ENCODE results near the gene ENG.
A peak's percentile ranks its signal among the peaks of the same experiment; 100 is the strongest.
"Not testable (repeated sequence)": the region's sequence is repeated elsewhere in the genome, so short reads cannot be mapped to it uniquely, and the experiment has no call there.

The ENG gene

DNA sequence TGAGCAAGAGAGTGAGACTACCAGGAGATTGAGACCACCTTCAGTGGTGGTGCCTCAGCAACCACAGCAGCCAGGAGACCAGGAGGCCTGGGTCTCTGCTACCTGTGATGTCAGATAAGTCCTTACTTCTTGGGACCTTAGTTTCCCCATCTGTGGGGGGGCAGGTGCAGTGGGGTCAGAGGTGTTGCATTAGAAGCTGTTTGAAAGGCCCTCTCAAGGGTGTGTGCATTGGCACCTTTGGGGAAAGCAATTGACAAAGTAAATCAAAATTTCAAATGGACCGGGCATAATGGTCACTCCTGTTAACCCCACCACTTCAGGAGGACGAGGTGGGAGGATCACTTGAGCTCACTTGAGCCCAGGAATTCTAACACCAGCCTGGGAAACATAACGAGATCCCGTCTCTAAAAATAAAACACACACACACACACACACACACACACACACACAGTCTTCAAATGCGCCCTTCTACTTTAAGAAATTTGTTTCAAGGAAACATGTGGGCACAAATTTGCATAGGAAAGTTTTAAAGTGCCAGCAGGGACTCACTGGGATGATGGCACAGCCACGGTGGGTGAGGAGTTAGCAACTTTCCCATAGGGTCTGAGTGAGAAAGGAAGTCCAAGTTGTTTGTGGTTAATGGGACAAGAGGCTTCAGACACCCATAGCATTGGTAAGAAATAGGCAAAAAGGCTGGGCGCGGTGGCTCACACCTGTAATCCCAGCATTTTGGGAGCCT, 24.4 kb upstream of the ENG start:
- DNase-seq (ENCODE audit: low read depth, low spot score), result no peak

- peak; percentile 43 for DNase-seq (ENCODE audit: low read depth, low spot score)
Measured at GRCh38 chr9:127878001-127878651, 23.7 kb upstream of the ENG start.

DNA sequence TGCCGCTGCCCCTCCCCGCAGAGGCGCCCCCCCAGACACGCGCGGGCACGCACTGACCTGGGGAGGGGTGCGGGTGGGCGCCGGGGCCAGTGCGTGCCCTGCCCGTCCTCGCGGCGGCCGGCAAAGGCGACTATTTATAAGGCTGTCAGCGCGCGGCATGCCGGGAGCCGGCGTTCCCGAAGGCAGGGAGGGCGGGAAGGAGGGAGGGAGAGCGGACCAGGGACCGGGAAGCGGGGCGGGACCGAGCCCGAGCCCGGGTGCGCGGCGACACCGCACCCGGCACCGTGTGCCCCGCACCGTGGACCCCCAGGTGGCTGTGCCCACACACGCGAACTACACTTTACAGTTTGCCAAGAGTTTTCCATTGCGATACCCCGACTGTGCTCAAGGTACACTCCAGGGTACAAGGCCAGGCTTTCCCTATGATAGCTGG, 23.1 kb upstream of the ENG start, which contains the start of gene AK1:
Gene AK1 (minus strand): TSS at position 110 of the 433 bp plus-strand sequence. CDS start 3,058 bp downstream, outside the sequence.
- peak; percentile 80 for DNase-seq (ENCODE audit: low read depth, low spot score)

GRCh38 chr9:127876764-127877562, 22.5 kb upstream of the ENG start:
- DNase-seq (ENCODE audit: low read depth, low spot score), result peak; percentile 43

DNA sequence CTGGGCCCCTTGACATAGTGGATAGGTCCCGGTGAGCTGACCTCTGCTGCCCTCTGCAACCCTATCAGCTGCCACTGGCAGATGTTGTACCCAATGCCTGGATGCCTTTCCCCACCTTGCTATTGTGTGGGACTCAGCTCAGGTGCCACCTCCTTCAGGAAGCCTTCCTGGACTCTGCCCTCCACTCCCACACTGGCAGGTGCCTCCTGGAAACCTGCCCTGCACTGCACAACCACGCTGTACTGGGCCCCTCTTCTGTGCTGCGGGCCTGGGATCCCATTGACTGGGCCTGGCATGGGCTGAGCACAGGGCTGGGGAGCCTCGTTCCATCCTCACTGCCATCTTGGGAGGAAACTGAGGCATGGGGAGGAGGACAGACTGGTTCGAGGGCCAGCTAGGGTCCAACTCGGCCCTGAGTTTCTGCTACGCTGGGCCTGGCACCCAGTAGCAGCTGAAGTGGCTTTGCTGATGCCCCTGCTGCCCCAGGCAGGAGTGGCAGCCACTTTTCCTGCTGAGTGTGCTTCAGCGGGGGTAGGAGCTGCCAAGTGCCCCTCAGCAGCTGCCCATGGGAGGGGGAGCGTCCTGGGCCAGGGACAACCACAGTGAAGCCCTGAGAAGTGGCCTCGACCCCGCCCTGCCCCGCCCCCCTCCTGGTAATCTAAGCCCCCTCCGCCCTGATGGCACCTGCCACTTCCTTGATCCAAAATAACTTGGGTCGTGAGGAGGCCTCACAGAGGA, 21.7 kb upstream of the ENG start:
- DNase-seq (ENCODE audit: low read depth, low spot score), result no peak

DNA sequence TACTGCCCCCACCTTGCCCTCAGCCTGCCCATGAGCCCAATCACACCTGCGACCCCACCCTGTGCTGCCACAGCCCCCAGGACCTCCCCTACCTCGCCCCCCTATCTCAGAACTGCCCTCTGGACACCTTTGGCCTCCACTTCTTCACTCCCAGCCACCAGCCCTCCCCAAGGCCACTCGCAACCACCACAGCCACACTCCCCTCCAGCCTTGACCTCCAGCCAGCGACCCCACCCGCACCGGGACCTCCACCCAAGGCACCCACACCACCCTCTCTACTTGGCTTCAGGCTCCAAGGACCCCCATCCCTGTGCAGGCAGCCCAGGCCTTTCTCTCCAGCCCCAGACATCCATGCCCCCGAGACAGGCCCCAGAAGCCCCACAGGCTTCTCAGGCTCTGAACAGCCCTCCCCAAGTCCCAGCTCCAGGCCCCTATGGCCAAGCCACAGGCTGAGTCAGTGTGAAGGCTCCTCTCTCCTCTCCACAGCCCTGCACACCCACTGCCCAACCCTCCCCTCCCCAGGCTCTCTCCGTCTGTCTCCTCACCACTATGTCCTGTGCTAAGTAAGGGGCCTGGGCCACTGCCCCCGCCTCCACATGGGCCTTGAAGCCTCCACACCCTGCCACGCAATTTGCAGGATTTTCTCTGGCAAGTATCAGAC, 21.0 kb upstream of the ENG start:
- DNase-seq (ENCODE audit: low read depth, low spot score), result peak; percentile 84

DNA sequence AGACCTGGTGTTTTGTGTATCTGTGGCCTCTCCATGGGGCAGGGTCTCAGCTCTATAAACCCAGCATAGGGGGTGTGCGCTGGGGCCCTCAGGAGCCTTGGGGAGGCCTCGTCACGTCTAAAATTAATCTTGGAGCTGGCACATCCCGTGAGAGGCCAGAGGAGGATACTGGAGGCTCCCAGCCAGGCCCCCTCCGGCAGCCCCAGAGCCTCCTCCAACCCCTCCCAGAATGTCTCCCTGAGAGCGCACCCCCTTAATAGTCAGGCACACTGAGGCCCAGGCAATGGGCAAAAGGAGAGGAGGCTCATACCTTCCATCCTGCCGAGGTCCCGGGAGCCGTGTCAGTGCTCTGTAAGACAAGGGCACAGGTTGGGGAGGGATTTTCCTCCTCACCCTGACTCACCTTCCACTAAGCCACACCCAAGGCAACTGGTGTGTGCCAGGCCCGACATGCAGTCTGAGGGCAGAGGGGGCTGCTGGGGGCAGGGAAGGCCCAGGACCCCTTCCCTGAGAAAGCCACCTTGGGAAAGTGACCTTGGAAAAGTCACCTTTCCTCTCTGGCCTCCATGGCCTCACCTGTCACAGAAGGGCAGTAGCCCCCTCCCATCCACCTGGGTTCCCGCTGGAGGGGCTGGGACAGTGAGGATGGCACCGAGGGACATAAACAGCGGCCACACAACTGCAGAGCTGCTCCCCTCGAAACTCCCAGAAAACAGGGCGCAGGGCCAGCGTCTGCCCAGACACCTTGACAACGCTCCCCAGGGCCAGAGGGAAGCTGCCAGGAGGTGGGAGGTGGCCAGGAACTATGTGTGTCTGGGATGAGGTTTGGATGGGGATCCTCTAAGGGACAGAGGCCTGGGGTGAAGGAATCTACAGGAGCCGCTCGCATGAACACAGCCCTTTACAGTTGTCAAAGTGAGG, 20.1 kb upstream of the ENG start:
- DNase-seq (ENCODE audit: low read depth, low spot score), result peak; percentile 28

DNA sequence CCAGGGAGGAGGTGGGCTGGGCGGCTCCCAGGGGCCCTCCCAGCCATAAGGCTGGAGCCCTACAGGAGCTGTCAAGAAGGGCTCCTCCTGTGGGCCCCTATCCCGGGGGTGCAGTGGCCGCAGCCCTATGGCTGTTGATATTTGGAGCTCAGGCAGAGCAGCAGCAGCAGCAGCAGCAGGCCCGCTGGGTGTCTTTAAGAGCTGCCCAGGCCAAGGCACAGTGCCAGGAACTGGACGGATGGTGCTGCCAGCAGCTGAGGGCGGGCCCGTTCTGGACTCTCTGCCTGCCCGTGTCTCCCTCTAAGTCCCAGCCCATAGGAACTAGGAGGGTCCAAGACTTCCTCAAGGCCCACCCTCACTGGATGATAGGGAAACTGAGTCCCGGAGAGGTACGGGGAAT, 19.4 kb upstream of the ENG start:
- peak; percentile 75 for DNase-seq (ENCODE audit: low read depth, low spot score)

DNA sequence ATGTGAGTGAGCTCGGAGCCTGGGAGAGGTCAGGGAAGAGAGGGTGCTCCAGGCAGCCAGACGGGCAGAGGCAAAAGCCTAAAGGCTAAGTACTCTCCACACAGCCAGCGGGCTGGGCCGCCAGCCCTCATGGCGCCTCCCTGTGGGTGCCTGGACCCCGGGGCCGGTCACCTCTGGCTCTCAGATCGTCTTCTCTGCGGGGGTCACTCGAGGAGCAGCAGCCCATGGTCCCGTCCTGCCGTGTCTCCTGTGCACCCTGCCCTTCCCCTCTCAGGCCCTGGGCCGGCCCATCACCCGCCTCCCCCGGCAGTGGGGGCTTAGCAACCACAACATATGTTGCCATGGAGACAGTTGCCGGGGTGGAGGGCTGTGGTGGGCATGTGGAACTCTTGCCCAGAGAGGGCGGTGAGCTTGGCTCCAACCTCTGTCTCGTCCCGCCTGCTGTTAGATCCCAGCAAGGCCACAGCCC, 18.8 kb upstream of the ENG start:
- DNase-seq (ENCODE audit: low read depth, low spot score), result peak; percentile 80

DNA sequence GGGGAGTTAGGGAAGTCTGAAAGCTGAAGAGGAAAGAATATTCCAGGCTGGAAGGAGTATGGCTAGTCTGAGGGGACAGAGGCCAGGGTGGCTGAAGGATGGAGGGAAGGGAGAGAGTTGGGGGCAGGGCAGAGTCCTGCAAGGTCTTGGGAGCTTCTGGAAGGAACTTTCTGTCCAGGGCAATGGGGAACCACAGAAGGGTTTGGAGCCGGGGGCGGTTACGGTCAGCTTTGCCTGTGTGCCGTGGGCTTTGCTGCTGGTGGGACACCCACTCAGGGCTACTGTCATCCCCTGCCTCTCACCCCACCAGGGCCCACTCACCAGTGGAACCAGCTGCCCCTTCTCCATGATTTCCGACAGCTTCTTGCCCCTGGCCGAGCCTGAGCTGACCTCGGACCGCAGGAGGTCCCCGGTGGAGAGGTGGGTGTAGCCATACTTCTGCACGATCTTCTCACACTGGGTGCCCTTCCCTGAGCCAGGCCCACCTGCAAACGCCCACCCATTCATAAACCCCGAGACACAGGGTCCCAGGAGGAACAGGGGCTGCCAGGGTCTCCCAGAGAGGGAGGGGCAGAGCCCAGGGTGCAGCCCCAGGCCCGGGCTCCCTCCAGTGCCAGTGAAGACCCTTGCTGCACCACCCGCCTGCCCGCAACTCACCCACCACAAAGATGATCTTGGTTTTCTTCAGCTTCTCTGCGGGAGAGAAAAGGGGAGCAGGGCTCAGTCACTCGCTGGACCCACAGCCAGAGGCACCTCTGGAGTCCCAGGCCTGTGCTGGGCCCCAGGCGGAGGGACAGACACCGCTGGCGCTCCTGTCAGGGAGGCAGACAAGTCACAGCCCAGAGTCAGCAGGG, 18.1 kb upstream of the ENG start:
- no peak for DNase-seq (ENCODE audit: low read depth, low spot score)

DNA sequence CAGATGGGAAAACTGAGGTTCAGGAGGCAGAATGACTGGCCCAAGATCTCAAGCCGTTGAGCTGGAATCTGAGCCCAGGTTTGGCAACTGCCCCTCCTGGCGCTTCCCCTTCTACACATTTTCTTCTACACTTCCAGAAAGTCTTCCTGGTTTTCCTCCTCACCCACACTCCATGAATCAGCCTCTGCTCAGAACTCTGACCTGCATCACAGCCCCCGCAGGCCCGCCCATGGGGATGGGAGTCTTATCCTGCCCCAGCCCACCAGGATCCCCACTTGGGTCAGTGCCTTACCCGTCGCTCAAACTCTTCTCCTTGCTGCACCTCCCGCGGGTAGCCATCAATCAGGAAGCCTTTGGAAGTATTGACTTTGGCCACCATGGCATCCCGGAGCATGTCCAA, 17.1 kb upstream of the ENG start:
- no peak for DNase-seq (ENCODE audit: low read depth, low spot score)

DNA sequence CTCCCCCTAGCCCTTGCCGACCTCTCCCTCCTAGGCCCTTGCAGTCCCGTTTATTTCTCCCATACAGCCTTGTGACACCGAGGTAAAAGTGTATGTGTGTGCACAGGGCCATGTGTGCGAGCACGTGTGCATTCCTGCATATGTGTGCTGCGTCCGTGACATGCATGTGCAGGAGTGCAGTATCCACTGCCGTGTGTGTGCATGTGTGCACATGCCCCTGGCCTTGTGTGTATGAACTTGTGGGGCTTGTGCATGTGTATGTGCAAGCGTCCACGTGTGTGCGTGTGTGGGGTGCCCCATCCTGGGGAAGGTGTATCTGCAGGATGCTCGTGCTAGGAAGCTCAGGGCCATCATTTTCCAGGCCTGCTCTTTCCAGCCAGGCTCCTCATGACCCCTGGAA, 16.4 kb upstream of the ENG start:
- DNase-seq (ENCODE audit: low read depth, low spot score), result no peak

DNA sequence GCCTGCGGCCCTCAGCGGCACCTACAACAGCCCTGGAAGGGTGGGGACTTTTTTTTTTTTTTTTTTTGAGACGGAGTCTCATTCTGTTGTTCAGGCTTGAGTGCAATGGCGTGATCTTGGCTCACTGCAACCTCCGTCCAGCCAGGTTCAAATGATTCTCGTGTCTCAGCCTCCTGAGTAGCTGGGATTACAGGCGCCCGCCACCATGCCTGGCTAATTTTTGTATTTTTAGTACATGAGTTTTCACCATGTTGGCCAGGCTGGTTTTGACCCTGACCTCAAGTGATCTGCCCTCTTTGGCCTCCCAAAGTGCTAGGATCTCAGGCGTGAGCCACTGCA, 15.7 kb upstream of the ENG start:
- DNase-seq (ENCODE audit: low read depth, low spot score), result not testable (repeated sequence)

- DNase-seq (ENCODE audit: low read depth, low spot score), result peak; percentile 91
Measured at GRCh38 chr9:127869310-127870152, 15.1 kb upstream of the ENG start.

DNA sequence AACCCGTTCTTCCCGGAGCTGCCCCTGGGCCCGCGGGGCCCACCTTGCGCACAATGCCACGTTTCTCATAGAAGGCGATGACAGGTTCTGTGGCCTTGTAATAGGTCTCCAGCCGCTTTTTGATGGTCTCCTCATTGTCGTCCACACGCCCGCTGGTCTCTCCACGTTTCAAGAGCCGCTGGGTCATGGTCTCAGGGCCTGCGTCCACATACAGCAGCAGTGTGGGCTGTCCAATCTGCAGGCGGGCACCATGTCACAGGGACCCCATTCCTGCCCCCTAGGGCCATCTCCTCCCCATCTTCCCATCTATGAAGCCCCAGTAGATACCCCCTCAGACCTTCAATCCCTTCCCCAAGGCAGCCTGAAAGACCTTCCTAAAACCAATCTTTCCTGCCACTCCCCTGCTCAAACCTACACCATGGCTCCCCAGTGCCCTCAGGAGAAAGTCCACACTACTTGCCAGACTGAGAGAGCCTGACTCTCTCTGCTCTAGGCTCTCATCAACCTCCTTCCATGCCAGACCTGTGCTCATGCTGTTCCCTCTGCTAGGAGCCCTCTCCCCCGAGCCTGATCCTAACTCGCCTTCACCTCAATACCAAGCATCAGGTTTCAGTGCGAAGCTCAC, 13.9 kb upstream of the ENG start:
- no peak for DNase-seq (ENCODE audit: low read depth, low spot score)

- DNase-seq (ENCODE audit: low read depth, low spot score), result no peak
Measured at GRCh38 chr9:127867356-127868277, 13.2 kb upstream of the ENG start.

- DNase-seq (ENCODE audit: low read depth, low spot score), result no peak
Measured at GRCh38 chr9:127866535-127866934, 12.1 kb upstream of the ENG start.
